HG02763 (cell line): ENCODE data around the gene ACTA2.

ENCODE experiments used
- ATAC-seq: cut with Tn5 transposase; IDR thresholded peaks from one replicate; pipeline ENCODE4 v1.9.1; 2021; ENCODE audit warnings: mild to moderate bottlenecking, moderate library complexity; ENCODE audit not compliant: unreplicated experiment

The ACTA2 gene

DNA sequence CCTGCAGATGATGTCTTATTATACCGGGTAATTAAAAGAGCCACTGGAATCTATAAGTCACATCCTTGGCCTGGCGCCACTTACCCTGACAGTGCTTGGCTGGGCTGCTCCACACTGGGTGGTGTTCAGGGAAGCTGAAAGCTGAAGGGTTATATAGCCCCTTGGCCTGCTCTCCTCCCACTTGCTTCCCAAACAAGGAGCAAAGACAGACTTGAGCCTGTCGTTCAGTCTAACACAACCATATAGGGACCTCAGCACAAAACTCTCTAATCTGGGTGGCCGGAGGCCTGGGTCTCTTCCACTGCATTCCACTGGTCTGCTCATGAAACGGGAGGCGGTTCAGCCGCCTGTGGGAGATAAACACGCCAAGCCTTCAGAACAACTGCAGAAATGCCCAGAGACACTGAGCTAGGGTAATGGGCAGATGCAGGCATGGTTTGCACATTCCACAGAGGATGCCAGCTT is at the start of gene ACTA2:
Gene ACTA2, minus strand, starts transcription at position 127 of the 465 bp plus-strand sequence. CDS start 3,843 bp downstream, outside the sequence.
- ATAC-seq: no peak

DNA sequence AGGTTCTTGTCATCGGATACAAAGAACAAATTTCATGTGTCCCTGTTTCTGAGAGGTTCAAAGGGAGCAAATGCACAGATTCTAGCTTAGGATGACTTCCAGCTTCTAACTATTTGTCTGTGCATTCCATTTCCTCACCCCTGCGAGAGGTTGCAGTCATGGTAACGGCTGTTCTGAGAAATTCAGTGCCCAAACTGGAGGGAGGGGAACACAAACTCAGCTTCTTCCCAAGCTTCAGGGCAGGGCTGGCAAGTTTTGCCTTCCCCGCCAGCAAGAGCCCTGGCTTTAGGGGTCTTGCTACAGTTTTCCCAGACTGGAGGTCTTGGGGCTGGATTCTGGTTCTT is 49.1 kb upstream of the ACTA2 start:
- no peak for ATAC-seq

DNA sequence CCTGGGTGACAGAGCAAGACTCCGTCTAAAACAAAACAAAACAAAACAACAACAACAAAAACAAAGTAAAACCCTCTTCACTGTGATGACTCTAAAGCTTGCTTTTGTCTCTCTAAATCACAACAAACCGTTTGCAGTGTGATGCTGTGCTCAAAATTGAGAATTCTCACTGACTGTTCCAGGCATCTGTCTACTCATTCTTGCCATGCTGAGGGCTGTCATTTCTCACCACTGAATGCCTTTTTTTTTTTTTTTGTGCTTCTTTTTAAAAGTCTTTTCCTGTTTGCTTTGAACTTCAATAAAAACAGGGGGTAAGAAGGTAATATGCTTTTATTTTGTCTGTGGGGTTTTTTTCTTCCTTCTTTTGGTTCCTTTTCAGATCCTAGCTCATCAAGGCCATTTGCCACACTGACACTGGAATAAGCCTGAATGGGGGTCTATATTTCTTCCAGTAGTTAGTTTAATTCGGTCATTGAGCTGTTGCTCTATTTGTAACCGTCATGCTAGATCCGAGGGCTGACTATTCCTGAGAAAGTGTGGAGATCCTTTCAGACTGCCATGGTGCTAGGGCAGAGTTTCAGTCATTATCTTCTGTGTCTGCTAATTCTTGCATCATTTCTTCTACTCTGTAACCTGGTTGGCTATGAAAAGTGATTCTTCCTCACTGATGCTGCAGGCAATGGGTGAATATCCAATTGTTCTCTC is 48.6 kb upstream of the ACTA2 start:
- no peak for ATAC-seq

DNA sequence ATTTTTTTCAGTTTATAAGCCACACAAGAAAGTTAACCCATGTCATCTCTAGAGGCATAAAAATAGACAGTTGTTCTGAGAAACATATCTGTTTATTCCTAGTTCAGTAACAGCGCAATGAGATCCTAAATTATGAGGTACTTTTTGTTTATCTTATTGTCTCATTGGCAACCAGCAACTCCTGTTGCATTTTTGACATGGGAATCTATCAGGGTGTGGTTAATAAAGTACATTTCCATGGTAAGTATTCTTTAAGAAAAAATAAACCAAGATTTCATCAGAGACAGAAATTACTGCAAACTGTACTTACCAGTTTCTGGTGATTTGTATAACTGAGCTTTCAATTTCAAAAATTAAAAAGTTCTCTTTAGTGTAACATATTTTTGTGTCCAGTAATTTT is 47.1 kb upstream of the ACTA2 start:
- no peak for ATAC-seq

DNA sequence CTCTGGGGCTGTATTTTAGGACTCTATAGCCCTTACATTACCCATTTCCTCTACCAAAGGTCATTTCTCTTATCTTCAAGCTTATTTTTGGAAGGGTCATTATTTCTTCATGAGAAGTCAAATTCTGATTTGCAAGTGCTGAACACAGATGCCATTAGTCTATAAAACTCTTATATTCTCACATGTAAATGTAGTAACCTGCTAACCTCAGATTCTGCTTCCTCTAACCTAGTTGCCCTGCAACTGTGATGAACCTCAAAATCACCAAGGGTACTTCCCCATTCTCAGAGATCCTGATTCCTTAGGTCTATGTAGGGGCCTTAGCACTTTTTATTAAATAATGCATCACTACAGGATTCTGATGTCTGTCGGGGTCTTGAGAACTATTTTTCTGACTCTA is 44.4 kb upstream of the ACTA2 start:
- ATAC-seq: no peak

DNA sequence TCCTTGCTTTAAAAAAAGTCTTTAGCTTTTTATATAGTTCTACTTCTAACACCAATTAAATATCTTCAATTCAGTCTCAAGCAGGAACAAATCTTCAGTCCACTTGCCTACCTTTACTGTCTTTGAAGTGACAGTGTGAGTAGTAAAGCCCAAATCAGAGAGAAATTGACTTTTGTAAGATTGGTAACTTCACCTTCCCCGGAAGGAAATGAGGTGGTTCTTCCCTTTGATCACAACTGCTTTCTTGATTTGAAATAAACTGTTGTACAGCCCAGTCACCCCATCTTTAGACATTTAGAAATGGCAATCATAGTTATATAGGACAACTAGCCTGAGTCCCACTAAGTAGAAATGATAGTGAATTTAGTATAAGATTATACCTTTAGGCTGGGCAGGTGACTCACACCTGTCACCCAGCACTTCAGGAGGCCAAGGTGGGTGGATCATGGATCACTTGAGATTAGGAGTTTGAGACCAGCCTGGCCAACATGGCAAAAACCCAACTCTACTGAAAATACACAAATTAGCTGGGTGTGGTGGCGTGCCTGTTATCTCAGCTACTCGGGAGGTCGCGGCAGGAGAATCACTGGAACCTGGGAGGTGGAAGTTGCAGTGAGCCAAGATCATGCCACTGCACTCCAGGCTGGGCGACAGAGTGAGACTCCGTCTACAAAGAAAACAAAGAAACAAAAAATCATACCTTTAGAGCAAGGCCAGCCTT is 42.7 kb upstream of the ACTA2 start:
- no peak for ATAC-seq

DNA sequence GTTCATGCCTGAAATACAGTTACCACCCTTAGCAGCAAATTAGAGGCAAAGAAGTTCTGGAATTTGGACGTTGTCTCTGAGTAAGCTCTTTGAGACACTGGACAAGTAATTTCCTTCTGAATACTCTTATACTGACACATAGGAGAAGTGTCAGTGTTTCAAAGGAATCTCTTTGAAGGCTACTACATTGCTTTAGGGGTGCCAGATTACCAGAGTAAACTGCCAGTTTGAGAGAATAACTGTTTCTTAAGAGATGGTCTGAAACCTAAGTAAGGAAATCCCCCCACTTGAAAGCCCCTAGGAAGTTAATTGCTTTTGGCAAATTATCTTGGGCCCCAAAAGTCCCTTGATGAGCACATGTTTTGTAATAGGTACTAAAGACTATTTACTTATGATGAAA is 41.4 kb upstream of the ACTA2 start:
- no peak for ATAC-seq

DNA sequence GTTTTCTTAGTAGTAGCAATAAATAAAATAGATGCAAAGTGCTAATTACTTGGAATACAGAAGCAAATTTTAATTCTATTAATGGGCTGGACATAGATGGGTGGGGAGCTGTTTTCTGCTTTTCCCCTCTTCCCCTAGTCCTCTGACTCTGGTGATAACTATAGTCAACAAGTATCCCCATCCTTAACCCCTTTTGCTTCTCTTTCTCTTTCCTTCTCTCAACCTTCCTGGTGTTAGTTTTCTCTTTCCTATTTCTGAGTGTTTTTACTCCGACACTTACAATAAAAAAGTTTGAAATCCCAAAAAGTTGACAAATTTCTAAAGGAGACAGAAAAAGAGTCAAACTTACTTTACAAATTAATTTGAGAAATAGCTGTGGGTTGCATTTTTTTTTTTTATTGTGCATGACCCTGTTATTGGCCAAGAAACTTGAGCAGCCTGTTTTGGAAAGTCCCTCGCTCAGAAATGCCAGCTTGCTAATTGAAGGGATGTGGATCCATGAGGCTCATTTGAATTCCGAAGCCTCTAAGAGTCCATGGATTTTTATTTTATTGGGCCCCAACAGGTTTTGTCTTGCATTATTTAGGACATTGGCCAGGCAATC is 40.5 kb upstream of the ACTA2 start:
- ATAC-seq: no peak

DNA sequence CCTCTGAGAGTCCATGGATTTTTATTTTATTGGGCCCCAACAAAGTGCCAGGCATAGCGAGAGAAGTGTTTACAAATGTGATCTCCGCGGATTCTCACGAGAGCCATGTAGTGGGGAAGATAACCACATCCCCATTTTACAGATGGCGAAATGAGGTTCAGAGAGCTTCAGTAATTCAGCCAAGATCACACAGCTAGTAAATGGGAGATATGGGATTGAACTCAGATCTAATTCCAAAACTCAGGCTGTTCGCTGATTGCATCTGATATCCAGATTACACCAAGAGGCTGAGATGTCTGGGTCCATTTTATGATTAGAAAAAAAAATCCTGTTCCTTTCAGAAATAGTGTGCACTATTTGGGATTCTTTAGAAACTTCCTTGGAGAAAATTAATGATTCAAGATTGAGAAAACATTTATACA is 39.3 kb upstream of the ACTA2 start:
- no peak for ATAC-seq

DNA sequence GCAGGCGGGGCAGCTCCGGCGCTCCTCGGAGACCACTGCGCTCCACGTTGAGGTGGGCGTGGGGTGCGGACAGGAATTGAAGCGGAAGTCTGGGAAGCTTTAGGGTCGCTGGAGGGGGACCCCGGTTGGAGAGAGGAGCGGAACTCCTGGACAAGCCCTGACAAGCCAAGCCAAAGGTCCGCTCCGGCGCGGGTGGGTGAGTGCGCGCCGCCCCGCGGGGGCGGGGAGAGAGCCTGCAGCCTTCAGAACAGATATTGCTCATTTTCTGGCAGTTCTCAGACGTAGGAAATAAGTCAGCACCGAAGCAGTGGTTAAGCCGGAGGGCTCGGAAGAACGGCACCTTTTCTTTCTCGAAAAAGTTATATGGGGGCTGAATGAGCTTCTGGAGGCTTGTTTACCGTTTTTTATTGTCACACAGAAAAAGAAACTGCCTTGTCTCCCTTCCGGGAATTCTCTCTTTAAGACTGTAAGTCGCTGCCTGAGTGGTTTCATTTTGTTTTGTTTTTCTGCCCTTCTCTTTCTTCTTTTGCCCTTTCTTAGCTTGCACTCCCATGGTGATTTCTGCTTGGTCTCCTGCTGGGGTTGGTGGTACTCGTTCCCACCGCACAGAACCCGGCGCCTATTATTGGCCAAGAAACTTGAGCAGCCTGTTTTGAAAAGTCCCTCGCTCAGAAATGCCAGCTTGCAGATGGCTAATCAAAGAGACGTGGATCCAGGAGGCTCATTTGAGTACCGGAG is 38.8 kb upstream of the ACTA2 start:
- ATAC-seq: peak; percentile 38

DNA sequence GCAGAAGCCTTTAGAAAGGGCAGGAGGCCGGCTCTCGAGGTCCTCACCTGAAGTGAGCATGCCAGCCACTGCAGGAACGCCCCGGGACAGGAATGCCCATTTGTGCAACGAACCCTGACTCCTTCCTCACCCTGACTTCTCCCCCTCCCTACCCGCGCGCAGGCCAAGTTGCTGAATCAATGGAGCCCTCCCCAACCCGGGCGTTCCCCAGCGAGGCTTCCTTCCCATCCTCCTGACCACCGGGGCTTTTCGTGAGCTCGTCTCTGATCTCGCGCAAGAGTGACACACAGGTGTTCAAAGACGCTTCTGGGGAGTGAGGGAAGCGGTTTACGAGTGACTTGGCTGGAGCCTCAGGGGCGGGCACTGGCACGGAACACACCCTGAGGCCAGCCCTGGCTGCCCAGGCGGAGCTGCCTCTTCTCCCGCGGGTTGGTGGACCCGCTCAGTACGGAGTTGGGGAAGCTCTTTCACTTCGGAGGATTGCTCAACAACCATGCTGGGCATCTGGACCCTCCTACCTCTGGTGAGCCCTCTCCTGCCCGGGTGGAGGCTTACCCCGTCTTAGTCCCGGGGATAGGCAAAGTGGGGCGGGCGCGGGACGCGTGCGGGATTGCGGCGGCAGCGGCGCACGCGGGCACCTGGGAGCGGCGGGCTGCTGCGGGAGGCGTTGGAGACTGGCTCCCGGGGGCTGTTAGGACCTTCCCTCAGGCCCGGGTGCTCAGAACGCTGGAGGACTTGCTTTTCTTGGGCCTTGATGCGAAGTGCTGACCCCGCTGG is 38.0 kb upstream of the ACTA2 start, which contains the start of gene FAS:
Gene FAS, plus strand, starts transcription at position 415 of the 777 bp plus-strand sequence. Its CDS starts 79 bp downstream, at position 494.
- peak; percentile 70 for ATAC-seq

DNA sequence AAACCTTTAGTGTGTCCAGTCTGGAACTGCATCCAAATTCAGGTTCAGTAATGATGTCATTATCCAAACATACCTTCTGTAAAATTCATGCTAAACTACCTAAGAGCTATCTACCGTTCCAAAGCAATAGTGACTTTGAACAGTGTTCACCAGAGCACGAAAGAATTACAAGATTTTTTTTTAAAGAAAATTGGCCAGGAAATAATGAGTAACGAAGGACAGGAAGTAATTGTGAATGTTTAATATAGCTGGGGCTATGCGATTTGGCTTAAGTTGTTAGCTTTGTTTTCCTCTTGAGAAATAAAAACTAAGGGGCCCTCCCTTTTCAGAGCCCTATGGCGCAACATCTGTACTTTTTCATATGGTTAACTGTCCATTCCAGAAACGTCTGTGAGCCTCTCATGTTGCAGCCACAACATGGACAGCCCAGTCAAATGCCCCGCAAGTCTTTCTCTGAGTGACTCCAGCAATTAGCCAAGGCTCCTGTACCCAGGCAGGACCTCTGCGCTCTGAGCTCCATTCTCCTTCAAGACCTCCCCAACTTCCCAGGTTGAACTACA is 37.3 kb upstream of the ACTA2 start:
- ATAC-seq: no peak

DNA sequence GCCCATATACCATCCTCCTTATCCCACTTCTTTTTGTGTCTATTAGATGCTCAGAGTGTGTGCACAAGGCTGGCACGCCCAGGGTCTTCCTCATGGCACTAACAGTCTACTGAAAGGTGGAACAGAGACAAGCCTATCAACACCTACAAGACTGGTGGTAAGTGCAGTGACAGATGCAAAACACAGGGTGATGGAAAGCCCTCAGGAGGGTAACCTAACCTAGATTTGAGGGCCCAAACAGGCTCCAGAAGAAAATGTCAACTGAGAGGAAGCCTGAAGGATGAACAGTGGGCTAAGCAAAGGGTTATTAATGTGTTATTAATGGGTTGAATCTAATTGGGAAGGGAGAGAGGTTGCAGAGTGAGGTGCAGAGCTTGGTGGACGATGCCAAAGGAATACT is 36.9 kb upstream of the ACTA2 start:
- ATAC-seq: no peak

DNA sequence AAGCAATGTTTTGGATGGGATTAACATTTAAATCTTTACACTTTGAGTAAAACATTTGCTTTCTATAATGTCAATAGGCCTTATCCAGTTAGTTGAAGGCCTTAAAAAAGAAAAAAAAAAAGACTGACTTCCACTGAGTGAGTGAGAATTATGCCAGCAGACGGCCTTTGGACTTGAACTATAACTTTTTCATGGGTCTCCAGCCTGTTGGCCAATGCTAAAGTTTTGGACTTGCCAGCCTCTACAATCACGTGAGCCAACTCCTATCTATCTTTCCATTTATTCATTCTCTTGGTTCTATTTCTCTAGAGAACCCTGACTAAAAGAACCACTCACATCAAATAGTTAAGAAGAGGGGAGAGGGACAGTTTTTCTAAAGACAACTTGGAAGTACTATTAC is 35.3 kb upstream of the ACTA2 start:
- ATAC-seq: no peak

DNA sequence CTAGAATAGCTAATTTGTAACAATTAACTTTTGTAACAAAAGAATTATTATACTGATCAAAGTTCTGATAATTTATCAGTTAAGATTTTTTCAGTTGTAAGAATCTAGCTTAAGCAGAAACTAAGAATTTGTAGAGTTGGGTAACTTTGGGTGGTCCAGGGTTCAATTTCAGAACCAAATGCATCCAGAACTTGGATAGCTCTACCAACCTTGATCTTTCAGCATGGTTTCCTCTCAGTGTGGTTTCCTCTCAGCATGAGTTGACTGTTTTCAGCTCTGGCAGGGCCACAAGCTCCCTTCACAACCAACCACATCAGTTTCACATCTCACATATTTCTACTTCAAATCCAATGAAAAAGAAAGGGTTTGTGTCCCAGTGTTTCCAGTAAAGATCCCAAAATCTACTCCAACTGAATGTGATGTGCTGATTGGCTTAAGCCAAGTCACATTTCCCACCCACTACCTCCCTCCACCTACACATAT is 34.7 kb upstream of the ACTA2 start:
- no peak for ATAC-seq

DNA sequence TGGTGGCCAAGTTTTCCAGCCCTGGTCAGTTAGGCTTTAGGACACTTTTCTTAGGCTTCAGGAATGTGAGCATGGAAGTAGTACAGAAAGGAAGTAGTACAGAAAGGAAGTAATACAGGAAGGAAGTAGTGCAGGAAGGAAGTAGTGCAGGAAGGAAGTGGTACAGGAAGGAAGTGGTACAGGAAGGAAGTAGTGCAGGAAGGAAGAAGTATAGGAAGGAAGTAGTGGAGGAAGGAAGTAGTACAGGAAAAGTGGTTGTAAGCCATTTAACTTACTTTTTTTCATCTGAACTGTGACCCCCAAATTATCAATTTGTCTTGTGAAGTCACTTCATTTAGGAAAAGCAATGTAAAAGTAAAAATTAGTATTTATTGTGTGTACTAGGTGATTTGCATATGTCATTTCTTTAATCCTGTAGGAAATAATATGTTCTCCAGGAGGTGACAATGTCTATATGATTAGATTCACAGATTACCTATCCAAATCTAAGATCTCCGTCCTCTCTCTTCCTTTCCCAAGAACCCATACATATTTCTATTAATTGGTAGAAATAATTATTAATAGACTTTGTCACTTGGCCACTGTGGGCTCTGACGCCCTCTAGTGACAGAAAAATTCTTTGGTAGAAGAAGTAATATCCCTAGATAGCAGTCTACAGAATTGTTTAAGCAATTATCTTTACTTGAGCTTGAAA is 34.1 kb upstream of the ACTA2 start:
- ATAC-seq: no peak

DNA sequence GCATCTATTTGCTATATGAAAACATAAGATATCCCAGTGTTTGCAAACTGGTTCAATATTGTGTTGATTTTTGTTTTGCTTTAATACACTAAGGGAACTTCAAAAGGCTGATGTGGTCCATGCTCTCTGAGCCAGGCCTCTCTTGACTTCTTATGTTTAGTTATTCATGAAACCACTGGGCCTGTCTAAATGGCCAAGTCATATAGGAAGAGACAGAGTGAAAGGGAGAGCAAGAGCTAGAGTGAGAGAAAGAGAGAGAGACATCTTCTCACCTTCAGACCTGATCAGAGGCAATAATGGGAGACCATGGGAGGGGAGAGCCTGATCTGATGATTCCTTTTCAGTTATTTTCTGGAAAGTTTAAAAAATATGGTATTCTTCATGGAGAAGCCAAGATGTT is 32.0 kb upstream of the ACTA2 start:
- ATAC-seq: no peak

DNA sequence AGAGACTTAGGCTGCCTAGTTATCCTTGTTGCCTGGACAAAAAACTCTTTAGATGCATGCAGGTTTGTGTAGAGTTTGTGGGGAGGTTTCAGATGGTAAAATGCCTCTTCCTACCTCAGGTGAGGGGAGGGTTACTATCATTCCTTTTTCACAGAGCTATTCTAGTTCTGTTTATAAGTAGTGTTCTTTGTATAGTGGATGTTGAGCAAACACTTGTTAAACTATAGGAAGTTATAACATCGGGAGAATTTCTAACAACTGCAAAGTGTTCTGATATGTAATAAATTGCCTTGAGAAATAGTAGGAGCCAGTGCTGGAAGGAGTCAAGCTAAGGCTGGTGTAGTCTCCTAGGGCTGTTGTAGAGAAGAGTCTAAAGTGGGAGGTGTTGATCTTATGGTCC is 31.4 kb upstream of the ACTA2 start:
- ATAC-seq: no peak

DNA sequence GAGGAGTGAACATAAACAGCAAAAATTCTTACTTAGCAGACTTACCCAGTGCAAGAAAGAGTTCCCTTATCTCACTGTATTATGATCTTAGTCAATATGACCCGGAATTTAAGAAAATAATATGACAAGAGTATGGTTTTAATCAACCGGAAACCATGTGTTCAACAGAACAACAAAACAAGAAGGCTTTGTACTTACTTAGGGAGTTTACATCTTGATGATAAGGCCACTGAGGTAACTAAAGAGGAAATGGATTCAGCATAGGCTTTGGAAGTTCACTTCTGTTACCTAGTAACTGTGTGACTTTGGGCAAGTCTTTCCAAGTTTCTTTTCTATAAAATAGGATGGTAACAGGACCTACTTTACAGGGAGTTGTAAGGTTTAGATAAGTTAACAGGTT is 30.6 kb upstream of the ACTA2 start:
- no peak for ATAC-seq

DNA sequence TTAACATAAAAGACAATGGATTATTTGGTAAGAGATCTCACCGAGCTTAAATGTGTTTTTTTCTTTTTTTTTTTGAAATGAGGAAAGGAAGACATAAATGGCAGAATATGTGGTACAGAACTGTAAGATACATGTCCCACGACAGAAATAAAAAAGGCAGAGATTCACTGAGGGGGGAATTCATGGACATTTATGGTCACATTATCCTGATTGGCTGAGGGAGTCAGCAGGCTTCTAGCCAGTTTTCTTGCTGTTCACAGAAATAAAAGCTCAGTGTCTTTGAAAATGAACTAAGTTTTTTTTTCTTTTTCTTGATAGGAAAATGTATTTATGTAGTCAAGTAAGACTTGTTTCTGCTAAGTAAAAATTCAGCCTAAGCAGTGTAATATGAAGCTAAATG is 29.8 kb upstream of the ACTA2 start:
- no peak for ATAC-seq
